GM21360 (cell line): Measurements from ENCODE around the gene TRIM73.
"Not testable (repeated sequence)": the region's sequence is repeated elsewhere in the genome, so short reads cannot be mapped to it uniquely, and the experiment has no call there.

ENCODE experiments used
- ATAC-seq: cut with Tn5 transposase; IDR thresholded peaks from one replicate; pipeline ENCODE4 v1.9.1; 2021; ENCODE audit warnings: mild to moderate bottlenecking, moderate library complexity; ENCODE audit not compliant: unreplicated experiment

TRIM73 gene

DNA sequence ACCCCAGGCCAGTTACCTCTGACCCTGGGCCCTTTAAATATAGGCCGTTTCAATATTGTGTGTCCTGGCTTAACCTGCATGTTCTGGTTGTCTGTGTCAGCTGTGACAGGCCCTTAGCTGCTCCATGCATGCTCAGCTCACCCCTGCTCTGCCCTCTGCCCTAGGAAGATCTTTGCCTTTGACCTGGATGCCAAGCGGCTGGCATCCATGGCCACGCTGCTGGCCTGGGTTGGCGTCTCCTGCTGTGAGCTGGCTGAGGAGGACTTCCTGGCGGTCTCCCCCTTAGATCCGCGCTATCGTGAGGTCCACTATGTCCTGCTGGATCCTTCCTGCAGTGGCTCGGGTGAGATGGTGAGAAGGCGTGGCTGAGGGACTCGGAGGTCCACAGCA, 20.0 kb downstream of the TRIM73 start:
- not testable (repeated sequence) for ATAC-seq

DNA sequence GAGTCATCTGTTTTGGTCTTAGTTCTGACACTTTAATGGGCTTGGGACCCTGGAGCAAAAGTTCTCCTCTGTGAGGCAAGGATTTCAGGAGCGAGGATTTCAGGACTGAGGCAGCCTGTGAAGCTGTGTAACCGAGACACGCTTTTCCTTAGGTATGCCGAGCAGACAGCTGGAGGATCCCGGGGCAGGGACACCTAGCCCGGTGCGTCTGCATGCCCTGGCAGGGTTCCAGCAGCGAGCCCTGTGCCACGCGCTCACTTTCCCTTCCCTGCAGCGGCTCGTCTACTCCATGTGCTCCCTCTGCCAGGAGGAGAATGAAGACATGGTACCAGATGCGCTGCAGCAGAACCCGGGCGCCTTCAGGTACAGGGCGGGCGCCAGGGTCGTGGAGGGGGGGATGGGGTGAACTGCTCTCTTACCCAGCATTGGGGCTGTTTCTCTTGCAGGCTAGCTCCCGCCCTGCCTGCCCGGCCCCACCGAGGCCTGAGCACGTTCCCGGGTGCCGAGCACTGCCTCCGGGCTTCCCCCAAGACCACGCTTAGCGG, 20.5 kb downstream of the TRIM73 start:
- not testable (repeated sequence) for ATAC-seq

DNA sequence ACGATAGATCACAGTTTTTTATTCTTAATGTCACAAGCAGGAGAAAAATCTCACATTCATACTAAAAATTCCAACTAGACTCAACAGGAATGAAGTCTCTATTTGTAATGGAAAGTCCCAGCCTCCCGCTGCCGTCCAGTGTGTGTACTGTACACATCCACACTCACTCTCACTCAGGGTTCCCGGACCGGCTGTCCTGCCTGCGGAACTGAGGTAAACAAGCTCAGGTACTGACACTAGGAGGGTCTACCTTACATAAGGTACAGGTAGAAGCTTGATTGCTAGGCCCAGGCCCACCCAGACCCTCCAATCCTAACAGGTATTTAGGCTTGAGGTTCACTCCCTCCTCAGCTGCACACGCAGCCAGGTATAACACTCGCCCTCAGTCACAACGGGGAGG, 21.4 kb downstream of the TRIM73 start:
- not testable (repeated sequence) for ATAC-seq

DNA sequence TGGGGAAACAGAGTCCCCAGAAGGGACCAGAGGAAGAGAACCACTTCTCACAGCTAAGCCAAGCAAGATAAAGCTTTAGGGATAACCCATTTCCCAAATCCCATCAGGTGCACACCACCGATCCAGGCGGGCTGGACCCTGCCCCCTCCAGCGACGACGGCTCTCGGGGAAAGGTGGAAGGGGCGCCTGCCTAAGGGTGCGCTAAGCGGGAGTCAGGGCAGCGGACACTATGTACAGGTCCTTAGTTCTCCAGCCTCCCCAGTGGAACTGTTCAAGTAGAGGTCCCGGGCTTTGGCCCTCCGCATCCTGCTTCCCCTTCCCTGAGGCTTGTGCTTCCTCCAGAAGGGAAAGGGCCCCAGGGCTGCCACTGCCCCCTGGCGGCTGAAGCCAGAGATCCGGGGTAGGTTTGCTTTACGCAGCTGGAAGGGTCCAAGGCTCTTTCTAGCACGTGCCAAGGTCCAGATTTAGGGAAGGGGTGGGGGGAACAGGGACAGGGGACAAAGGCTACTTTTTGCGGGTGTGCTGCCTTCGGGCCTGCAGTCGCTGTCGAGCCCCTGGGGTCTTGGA, 22.9 kb downstream of the TRIM73 start:
- ATAC-seq = not testable (repeated sequence)

DNA sequence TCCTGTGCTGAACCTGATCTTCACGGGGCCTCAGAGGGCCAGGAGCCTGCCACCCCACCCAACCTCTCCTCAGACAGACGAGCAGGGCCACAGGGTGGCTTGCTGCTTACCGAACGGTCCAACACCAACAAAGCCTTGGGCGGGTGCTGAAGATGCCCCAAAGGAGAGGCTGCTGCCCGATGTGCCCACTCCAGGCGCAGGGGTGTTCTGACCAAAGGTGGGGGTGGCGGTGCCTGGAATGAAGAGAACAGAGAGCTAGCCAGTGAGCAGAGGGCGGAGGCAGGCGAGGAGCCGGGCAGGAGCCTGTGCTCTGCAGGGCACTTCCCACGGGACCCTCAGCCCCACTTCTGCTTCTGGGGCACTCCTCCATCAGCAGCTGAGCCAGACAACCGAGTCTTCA, 23.8 kb downstream of the TRIM73 start:
- ATAC-seq = not testable (repeated sequence)

DNA sequence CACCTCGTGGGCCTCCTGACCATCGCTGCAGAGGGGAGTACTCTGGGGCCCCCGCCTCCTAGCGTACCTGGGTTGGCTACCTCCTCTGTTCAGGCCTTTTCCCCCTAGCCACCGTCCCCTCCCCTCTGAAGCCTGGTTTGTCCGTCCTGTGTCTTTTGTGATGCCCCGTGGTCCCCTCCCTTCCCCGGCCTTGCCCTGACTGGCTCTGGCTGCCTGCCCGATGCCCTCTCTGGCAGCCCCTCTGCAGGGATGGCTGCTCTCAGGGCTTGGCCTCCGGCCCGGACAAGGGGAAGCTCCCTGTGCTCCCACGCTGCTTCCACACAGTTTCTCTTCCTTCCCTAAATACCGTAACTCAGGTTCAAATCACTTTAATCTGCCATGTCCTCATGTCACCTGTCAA, 24.3 kb downstream of the TRIM73 start:
- not testable (repeated sequence) for ATAC-seq

DNA sequence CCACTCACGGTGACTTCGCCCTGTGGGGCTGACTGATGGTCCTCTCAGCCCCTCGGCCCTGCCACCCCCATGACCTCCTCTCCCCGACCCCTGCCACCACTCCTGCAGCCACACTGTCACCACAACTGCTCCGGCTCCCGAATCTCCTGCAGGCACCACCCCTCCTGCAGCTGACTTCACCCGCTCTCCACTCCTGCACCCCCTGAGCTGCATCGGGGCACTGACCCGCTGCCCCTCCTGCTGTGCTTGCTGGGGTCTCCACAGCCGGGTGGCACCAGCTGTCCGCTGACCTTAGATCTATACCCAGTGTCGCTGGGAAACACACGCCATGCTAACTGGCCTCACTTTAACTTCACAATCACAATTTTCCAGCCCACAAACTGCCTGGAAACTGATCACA, 24.7 kb downstream of the TRIM73 start:
- ATAC-seq = not testable (repeated sequence)

DNA sequence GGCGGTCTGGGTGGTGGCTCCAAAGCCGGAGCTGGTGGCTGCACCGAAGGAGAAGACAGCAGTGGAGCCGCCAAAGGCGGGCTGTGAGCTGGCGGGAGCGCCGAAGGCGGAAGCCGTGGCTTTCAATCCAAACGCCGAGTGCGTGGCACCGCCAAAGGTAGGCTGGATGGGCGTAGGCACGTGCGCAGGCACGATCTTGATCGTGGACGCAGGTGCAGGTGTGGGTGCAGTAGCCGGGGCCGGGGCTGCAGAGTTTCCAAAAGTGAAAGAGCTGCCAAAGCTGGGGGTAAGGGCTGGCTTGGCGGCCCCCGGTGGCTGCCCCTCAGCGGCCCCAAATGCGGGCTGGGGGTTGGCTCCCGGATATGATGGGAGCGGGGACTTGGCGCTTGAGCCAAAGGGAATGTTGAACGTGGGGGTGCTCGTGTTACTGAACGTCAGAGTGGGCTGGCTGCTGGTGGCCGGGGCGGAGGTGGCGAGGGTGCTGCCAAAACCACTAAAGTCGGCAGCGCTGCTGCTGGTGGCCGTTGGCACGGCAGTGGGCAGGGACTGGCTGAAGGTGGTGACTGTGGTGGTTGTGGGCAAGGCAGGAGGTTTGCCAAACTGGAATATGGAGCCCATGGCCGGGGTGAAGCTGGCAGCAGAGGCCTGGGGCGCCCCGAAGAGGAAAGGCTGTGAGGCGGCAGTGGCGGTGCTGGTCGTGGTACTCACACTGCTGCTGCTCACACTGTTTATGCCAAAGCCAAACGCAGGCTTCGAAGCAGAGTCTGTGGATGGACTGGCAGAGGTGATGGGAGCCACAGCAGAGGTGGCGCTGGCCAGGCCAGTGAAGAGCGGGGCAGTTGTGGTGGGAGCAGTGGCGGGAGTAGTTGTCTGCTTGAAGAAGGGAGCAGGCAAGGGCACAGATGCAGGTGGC, 26.6 kb downstream of the TRIM73 start:
- not testable (repeated sequence) for ATAC-seq

DNA sequence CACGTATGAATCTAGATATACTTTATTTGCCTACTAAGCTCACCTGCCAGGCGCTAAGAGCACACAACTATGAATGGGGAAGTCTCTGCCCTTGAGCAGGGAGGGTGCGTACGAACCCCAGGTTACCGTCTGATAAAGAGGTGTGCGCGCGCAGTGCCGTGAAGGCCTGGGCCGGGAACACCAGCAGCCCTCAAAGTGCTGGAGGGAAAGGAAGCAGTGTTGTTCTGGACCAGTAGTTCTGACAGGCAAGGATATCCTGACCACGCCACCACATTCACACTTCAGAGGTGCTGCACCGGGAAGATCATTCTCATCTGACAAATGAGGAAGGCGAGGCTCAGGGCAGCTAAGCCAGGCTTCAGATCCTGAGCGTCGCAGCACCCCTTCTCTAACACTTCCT, 28.1 kb downstream of the TRIM73 start:
- ATAC-seq = not testable (repeated sequence)

DNA sequence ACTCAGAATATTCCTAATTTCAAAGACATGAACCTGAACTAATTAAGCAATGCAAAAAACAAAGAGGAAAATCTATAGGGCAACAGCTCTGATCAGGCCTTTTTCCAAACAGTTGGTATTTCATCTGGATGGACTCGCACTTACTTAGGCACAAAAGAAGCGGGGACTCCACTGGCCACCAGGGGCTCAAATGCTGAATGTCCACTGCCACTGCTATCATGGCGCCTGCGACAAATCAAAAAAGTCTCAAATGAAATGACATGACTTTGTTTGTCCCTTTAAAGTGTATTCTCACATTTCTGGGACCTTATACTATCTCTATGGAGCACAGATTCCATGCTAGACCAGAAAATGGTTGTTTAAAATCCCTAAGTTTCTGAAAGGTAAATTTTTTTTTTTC, 43.6 kb downstream of the TRIM73 start:
- not testable (repeated sequence) for ATAC-seq

DNA sequence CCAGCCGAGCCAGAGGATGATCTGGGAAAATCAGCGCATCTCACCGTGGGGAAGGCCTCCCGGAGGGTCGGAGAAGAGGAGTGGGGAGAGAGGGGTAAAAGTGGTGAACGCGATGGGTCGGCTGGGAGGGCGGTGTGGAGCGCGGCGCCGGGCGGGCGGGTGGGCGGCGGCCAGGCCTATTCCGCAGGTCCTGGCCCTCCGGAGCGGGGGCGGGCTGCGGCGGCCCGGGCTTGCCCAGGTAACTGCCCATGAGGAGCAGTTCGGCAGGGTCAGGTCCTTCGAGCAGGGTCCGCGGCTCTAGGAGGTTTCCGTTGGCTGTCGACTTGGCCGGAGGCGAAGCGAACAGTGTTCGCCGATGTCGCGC, 46.7 kb downstream of the TRIM73 start:
- peak; percentile 35 for ATAC-seq

DNA sequence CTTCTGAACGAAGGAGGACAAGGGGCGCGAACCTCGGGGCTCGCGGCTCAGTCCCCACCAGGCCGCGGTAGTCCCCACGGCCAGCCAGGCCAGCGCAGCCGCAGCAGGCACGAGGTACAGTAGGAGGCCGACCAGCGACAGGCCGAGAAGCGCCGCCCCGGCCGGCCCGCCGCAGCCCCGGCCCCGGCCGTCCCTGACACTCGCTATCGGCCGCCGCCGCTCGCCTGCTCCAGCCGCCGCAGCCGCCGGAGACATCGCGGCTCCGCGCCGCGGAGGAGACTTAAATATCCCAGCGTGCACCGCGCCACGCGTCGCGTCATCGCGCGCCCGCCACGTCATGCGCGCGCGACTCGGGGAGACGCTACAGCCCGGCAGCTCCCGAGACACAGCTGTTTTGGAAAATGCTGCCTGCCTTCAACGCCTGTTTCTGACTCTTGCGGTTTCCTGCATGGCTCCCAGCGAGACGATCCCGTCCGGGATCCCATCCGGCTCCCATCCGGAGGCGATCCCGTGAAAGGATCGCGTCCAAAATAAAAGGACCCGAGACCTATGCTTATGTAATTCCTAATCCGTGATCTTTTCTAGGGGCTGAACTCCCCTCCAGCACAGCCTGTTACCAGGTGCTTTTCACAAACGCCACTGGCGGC, 47.2 kb downstream of the TRIM73 start:
- ATAC-seq = peak; percentile 73

DNA sequence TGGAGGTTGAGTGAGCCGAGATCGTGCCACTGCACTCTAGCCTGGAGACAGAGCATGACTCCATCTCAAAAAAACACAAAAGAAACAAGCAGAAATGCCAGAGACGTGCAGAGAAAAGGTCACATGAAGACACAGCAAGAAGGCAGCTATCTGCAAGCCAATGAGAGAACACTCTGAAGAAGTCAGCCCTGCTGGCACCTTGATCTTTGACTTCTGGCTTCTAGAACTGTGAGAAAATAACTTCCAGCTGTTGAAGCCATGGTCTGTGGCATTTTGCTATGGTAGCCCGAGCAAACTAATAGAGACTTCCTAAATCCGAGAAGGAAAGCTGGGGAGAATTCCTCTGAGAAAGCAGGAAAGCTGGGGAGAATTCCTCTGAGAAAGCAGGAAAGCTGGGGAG, 54.5 kb downstream of the TRIM73 start:
- ATAC-seq = not testable (repeated sequence)

DNA sequence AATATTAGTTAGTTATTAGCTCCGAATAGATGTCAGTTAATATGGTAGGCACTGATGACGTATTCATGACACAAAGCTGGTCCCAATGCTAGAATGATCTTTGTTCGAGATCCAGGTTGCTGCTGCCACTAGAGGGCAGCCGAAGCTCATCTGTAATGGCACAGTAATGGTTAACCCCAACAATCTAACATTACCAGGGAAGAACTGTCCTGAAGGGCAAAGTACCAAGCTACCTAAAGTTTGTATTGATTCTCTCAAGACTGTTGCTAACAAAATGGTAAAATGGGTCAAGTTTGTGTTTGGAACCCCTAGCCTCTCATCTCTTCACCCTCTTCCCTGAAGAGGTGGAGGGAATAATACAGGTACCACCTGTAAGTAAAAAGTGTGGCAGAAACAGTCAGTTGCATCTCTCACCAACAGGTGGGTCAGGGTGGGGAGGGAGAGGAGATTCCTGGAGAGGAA, 57.1 kb downstream of the TRIM73 start:
- ATAC-seq = peak; percentile 82
